A549 (cell line): ENCODE data around the gene KRT37. TPM values are rescaled to one million over a fixed set of nuclear protein-coding genes. Genes with fewer than 3 reads are reported as not detected.

Experiments used
- ATAC-seq, 2 experiments: fragments of 200-7000 bp in 1 of 2; fragments of >200 bp in 1 of 2; cut with Nextera tagmentation in 1 of 2; cut with Tn5 transposase in 1 of 2; 3 replicates each; pipeline versions ENCODE4 v1.8.0 to v1.9.1; 2018 to 2020; ENCODE audit warnings: mild to moderate bottlenecking in 1 of 2, moderate library complexity in 1 of 2
- CTCF ChIA-PET: fragments of 300-600 bp; sonication (Branson Sonifier 250); formaldehyde crosslinking; extraction: SDS; loops from one replicate; lab custom pipeline; 2021; ENCODE audit warnings: antibody characterized with exemption, inconsistent platforms; lab: Yijun Ruan, JAX
- POLR2A ChIA-PET: fragments of 350-600 bp; formaldehyde crosslinking; extraction: SDS; loops from one replicate; lab custom pipeline; 2021; ENCODE audit warnings: antibody characterized with exemption, inconsistent platforms; lab: Yijun Ruan, JAX
- DNase-seq, 2 experiments: peaks; one replicate each; pipeline versions ENCODE4 v3.0.0 to v3.0.0-alpha.2; 2011 to 2016; ENCODE audit warnings: low read depth in 1 of 2, low spot score in 1 of 2
- FAIRE-seq: peaks from 2 replicates; lab custom pipeline; 2011; peaks lifted over from hg19 to GRCh38; lab: Jason Lieb, UNC
- H3K27ac ChIP-seq, 2 experiments: fragments of >200 bp; sonication (Bioruptor Twin); formaldehyde crosslinking; 3 replicates each; pipeline ENCODE4 v1.5.1; 2016 to 2017
- H3K4me1 ChIP-seq: fragments of >200 bp; sonication (Bioruptor Twin); formaldehyde crosslinking; 3 replicates; pipeline ENCODE4 v1.6.1; 2016
- H3K4me2 ChIP-seq: fragments of >200 bp; sonication (Bioruptor Twin); formaldehyde crosslinking; 3 replicates; pipeline ENCODE4 v1.6.1; 2016
- H3K4me3 ChIP-seq: fragments of >200 bp; sonication (Bioruptor Twin); formaldehyde crosslinking; 3 replicates; pipeline ENCODE4 v1.5.1; 2016
- H3K9me3 ChIP-seq: fragments of >200 bp; sonication (Bioruptor Twin); formaldehyde crosslinking; 3 replicates; pipeline ENCODE4 v1.6.1; 2016
- BHLHE40 ChIP-seq: IDR thresholded peaks from 2 replicates; pipeline ENCODE4 v1.6.1; 2012; ENCODE audit warnings: low read depth, low read length, inconsistent platforms
- CHD2 ChIP-seq: fragments of 150-350 bp; IDR thresholded peaks from 2 replicates; pipeline ENCODE4 v1.6.1; 2014; ENCODE audit warnings: low read length; ENCODE audit not compliant: partially characterized antibody
- EHF ChIP-seq: fragments of 250-450 bp; sonication (Bioruptor Pico); IDR thresholded peaks from 2 replicates; pipeline ENCODE4 v1.5.0; 2020; ENCODE audit warnings: mild to moderate bottlenecking
- EHMT2 ChIP-seq: fragments of 200-600 bp; sonication (generic); IDR thresholded peaks from 2 replicates; pipeline ENCODE4 v1.6.1; 2016; ENCODE audit warnings: antibody characterized with exemption, low read depth, mild to moderate bottlenecking, moderate library complexity
- EP300 ChIP-seq, 2 experiments: fragments of >200 bp; sonication (Bioruptor Twin); formaldehyde crosslinking; IDR thresholded peaks; 2 replicates in 1 of 2; 3 replicates in 1 of 2; pipeline ENCODE4 v1.6.1; 2016 to 2017
- FOSL2 ChIP-seq, 2 experiments: fragments of 450-650 bp in 1 of 2; fragments of >200 bp in 1 of 2; sonication (Bioruptor Twin) in 1 of 2; formaldehyde crosslinking; IDR thresholded peaks; 2 replicates each; pipeline versions ENCODE4 v1.5.0 to v1.6.1; 2016 to 2020; ENCODE audit warnings: mild to moderate bottlenecking in 1 of 2, moderate library complexity in 1 of 2
- HOXB13 ChIP-seq: fragments of 250-450 bp; sonication (Bioruptor Pico); IDR thresholded peaks from 2 replicates; pipeline ENCODE4 v1.5.0; 2020; ENCODE audit warnings: low read depth, mild to moderate bottlenecking, moderate library complexity
- HOXB5 ChIP-seq: fragments of 250-450 bp; sonication (Bioruptor Pico); IDR thresholded peaks from 2 replicates; pipeline ENCODE4 v1.5.0; 2020; ENCODE audit warnings: mild to moderate bottlenecking, moderate library complexity
- JUN ChIP-seq, 2 experiments: fragments of >200 bp; sonication (Bioruptor Twin); formaldehyde crosslinking; IDR thresholded peaks; 2 replicates in 1 of 2; 3 replicates in 1 of 2; pipeline ENCODE4 v1.6.1; 2016 to 2017
- JUNB ChIP-seq: fragments of >200 bp; sonication (Bioruptor Twin); formaldehyde crosslinking; IDR thresholded peaks from 2 replicates; pipeline ENCODE4 v1.6.1; 2016
- KDM5A ChIP-seq: fragments of 200-600 bp; sonication (generic); IDR thresholded peaks from 2 replicates; pipeline ENCODE4 v1.6.1; 2016; ENCODE audit warnings: antibody characterized with exemption, mild to moderate bottlenecking
- MAFK ChIP-seq: fragments of 450-650 bp; IDR thresholded peaks from 2 replicates; pipeline ENCODE4 v1.6.1; 2014; ENCODE audit not compliant: partially characterized antibody
- MAZ ChIP-seq: fragments of 150-350 bp; IDR thresholded peaks from 2 replicates; pipeline ENCODE4 v1.6.1; 2014; ENCODE audit warnings: antibody characterized with exemption, low read depth, low read length, borderline replicate concordance
- MYC ChIP-seq: IDR thresholded peaks from 2 replicates; pipeline ENCODE4 v1.6.1; 2012; ENCODE audit warnings: mild to moderate bottlenecking, inconsistent platforms, low read length, improper control_type of control experiment, borderline replicate concordance
- POLR2A ChIP-seq: IDR thresholded peaks from 2 replicates; pipeline ENCODE4 v1.6.1; 2012; ENCODE audit warnings: mild to moderate bottlenecking, low read length
- RCOR1 ChIP-seq: fragments of 150-350 bp; IDR thresholded peaks from 2 replicates; pipeline ENCODE4 v1.6.1; 2014; ENCODE audit warnings: antibody characterized with exemption, low read length, low read depth
- RNF2 ChIP-seq: fragments of 200-600 bp; sonication (generic); IDR thresholded peaks from 2 replicates; pipeline ENCODE4 v1.6.1; 2016; ENCODE audit warnings: low read depth, mild to moderate bottlenecking, antibody characterized with exemption, moderate library complexity, borderline replicate concordance
- SREBF2 ChIP-seq: fragments of 450-650 bp; IDR thresholded peaks from 2 replicates; pipeline ENCODE4 v1.6.1; 2014; ENCODE audit warnings: mild to moderate bottlenecking, moderate library complexity
- TFCP2L1 ChIP-seq: fragments of 250-450 bp; sonication (Bioruptor Pico); IDR thresholded peaks from 2 replicates; pipeline ENCODE4 v1.5.0; 2021; ENCODE audit warnings: mild to moderate bottlenecking
- TP53 ChIP-seq: fragments of 250-450 bp; sonication (Bioruptor Pico); IDR thresholded peaks from 2 replicates; pipeline ENCODE4 v1.5.0; 2021; ENCODE audit warnings: mild to moderate bottlenecking, moderate library complexity
- ZC3H11A ChIP-seq: fragments of 450-650 bp; IDR thresholded peaks from 2 replicates; pipeline ENCODE4 v1.6.1; 2014; ENCODE audit warnings: antibody characterized with exemption, mild to moderate bottlenecking
- ZSCAN20 ChIP-seq: fragments of 250-450 bp; sonication (Bioruptor Pico); IDR thresholded peaks from 2 replicates; pipeline ENCODE4 v1.8.0; 2022; ENCODE audit warnings: mild to moderate bottlenecking, moderate library complexity
- WGBS: methylation state at CpG from one replicate; pipeline ENCODE4 v1.1.6; 2017; ENCODE audit errors: missing lambda C conversion rate; 5-methylcytosine and 5-hydroxymethylcytosine counted together
- polyA plus RNA-seq, 4 experiments: library from polyadenylated mRNA; depleted of rRNA in 3 of 4; stranded (reverse); fragments of >200 nt; fragmentation: RNase III in 1 of 4; extraction: RNeasy Plus Mini Kit Qiagen cat#74134 plus additional on column Dnase treatment in 1 of 4; gene quantifications; 2 replicates in 3 of 4; 3 replicates in 1 of 4; pipeline ENCODE4 v1.2.3, GENCODE V29; 2011 to 2017
- TF ChIP-seq, protein P1 (sequence below): fragments of 450-650 bp; IDR thresholded peaks from 2 replicates; pipeline ENCODE4 v1.6.1; 2014; ENCODE audit warnings: antibody characterized with exemption
- TF ChIP-seq, protein P2 (sequence below): fragments of 200-600 bp; sonication (generic); IDR thresholded peaks from 2 replicates; pipeline ENCODE4 v1.6.1; 2016; ENCODE audit warnings: antibody characterized with exemption, mild to moderate bottlenecking, moderate library complexity

KRT37 gene
- polyA plus RNA-seq, 2 of the 4 experiments (the other 2 are of a cell fraction) = not detected

DNA sequence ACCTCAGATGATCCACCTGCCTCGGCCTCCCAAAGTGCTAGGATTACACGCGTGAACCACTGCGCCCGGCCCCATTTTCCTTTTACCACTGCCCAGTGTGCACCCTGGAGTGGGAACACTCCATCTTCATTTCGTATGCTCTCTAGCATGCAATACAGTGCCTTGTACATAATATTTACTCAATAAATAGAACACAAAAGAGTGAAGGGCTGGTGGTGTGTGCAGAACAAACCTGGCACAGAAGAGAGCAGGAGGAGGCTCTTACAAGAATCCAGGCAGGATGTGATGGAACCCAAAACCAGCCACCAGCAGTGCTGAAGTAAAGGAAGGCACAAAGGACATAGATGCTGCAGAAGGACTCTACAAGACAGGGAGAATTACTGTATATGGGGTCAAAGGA is 7.3 kb downstream of the KRT37 start:
- WGBS = 81% methylated on average over 6 of the region's 6 CpGs
- TF ChIP-seq MAFK = no peak
- no peak for TF ChIP-seq EHF (CRISPR knock-in tag)
- TF ChIP-seq POLR2A = no peak
- no peak for TF ChIP-seq FOSL2 (IDR thresholded peaks at IDR 0.05)
- no peak for TF ChIP-seq FOSL2 (CRISPR knock-in tag; IDR thresholded peaks at IDR 0.05)
- no peak for TF ChIP-seq TFCP2L1 (CRISPR knock-in tag)
- no peak for TF ChIP-seq EP300 (IDR thresholded peaks at IDR 0.05)
- TF ChIP-seq JUN (IDR thresholded peaks at IDR 0.05) = no peak
- TF ChIP-seq, protein P1, sequence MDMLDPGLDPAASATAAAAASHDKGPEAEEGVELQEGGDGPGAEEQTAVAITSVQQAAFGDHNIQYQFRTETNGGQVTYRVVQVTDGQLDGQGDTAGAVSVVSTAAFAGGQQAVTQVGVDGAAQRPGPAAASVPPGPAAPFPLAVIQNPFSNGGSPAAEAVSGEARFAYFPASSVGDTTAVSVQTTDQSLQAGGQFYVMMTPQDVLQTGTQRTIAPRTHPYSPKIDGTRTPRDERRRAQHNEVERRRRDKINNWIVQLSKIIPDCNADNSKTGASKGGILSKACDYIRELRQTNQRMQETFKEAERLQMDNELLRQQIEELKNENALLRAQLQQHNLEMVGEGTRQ = no peak
- TF ChIP-seq HOXB13 (CRISPR knock-in tag) = no peak
- TF ChIP-seq TP53 (CRISPR knock-in tag) = no peak
- TF ChIP-seq HOXB5 = no peak
- TF ChIP-seq EHMT2 = no peak
- TF ChIP-seq CHD2 = no peak
- no peak for TF ChIP-seq KDM5A
- TF ChIP-seq RNF2 = no peak
- TF ChIP-seq ZSCAN20 (CRISPR knock-in tag) = no peak
- no peak for TF ChIP-seq SREBF2
- no peak for TF ChIP-seq JUNB
- 0 out of 3 replicates have a peak, but pooled peaks cover 4% of the 10 kb centered on the region for H3K4me1 ChIP-seq
- POLR2A ChIA-PET = no interaction called here
- no peak overlapping the region for H3K27ac ChIP-seq
- FAIRE-seq = no peak
- no peak overlapping the region for H3K4me3 ChIP-seq
- H3K9me3 ChIP-seq = no peaks in the 10 kb centered on the region
- ATAC-seq = peak in 1 of 2 experiments; percentile 13; a peak in 1 of 6 replicates
- CTCF ChIA-PET = interaction anchor here (0.7 to 6.1 kb wide), 12 partner anchors 9 to 245 kb away, joined by 3 to 46 read pairs (median 4); no protein-coding TSS in a partner anchor
- no peak overlapping the region for H3K4me2 ChIP-seq
- DNase-seq = no peak

DNA sequence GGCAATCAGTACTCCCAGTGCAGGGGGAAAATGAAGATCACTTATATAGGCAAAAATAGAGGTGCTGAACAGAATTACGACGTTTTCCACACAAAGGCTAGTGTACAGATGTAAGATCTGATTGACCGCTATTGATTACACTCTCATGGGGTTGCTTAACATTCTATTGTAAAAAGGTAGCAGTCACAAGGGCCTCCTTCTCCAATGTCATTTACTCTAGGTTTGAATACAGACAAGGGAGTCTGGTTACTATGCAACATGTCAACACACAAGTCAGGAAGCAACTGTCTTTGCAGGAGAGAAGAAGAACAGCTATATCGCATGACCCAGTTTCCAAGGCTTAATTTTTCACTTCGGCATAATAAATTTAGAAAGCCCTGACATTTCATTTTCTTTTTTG is 7.9 kb downstream of the KRT37 start:
- 91% methylated on average over 5 of the region's 5 CpGs for WGBS
- POLR2A ChIA-PET = no interaction called here
- ATAC-seq = no peak
- FAIRE-seq = no peak
- DNase-seq = no peak
- no peak for TF ChIP-seq ZC3H11A
- no peak for TF ChIP-seq BHLHE40
- no peak for TF ChIP-seq MYC
- no peak for TF ChIP-seq RCOR1
- TF ChIP-seq, protein P2, sequence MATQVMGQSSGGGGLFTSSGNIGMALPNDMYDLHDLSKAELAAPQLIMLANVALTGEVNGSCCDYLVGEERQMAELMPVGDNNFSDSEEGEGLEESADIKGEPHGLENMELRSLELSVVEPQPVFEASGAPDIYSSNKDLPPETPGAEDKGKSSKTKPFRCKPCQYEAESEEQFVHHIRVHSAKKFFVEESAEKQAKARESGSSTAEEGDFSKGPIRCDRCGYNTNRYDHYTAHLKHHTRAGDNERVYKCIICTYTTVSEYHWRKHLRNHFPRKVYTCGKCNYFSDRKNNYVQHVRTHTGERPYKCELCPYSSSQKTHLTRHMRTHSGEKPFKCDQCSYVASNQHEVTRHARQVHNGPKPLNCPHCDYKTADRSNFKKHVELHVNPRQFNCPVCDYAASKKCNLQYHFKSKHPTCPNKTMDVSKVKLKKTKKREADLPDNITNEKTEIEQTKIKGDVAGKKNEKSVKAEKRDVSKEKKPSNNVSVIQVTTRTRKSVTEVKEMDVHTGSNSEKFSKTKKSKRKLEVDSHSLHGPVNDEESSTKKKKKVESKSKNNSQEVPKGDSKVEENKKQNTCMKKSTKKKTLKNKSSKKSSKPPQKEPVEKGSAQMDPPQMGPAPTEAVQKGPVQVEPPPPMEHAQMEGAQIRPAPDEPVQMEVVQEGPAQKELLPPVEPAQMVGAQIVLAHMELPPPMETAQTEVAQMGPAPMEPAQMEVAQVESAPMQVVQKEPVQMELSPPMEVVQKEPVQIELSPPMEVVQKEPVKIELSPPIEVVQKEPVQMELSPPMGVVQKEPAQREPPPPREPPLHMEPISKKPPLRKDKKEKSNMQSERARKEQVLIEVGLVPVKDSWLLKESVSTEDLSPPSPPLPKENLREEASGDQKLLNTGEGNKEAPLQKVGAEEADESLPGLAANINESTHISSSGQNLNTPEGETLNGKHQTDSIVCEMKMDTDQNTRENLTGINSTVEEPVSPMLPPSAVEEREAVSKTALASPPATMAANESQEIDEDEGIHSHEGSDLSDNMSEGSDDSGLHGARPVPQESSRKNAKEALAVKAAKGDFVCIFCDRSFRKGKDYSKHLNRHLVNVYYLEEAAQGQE = no peak
- TF ChIP-seq MAZ = no peak
- TF ChIP-seq, all 56 proteins: peak for 0
- CTCF ChIA-PET = interaction anchor here (1.6 to 6.1 kb wide), 3 partner anchors 10 to 246 kb away, joined by 6 to 46 read pairs (median 9); no protein-coding TSS in a partner anchor
- H3K27ac ChIP-seq = no peak overlapping the region
- H3K9me3 ChIP-seq = no peaks in the 10 kb centered on the region
- H3K4me1 ChIP-seq = 0 out of 3 replicates have a peak, but pooled peaks cover 4% of the 10 kb centered on the region
- no peak overlapping the region for H3K4me2 ChIP-seq
- H3K4me3 ChIP-seq = no peak overlapping the region
